ENCODE results near the gene MCTP1.
"Not testable (repeated sequence)": the region's sequence is repeated elsewhere in the genome, so short reads cannot be mapped to it uniquely, and the experiment has no call there.

The MCTP1 gene

DNA sequence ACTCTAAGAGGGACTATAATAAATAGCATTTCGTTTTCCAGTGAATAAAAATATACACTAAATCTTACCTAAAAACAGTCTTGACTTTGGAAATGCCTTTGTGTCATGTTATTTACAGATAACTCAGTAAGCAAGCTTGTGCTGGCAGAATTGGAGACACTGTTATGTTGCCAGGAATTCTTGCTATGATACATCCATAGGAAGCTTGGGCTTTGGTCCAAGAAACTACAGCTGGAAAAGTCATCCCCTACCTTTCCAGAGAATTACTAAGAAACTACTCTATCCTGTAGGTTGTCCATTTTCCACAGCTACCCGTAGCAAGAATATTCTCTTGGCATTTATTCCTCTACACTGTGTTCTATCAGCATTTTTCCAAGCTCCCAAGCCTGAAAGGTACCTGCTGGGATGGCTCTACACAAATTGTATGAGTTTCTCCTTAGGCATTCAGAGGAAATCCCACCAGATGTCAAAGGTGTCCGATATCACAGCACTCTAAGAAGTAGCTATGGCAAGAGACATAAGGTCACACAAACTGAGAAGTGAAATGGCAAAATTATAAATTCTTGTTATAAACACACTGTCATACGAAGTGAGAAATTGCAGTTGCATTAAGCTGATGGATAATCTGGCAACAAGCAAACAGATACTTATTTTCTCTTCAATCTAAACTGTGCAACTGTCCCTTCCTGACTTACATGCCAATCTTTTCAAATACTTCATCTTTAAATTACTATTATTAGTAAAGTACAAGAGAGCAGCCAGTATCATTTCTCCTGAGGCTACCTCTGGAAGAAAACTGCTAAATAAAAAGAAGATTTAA lies 68.5 kb downstream of the MCTP1 start:
- DNase-seq = no peak
- no peak for TF ChIP-seq CTCF (IDR thresholded peaks at IDR 0.05; ENCODE audit: low read depth, low read length, missing control alignments)
- Histone ChIP-seq H3K27ac (no peak overlapping the region), H3K36me3 (replicated peaks) (no peaks in the 10 kb centered on the region), H3K27me3 (replicated peaks) (no peaks in the 10 kb centered on the region), H3K4me3 (ENCODE audit: low read depth, low read length) (no peak overlapping the region)
- in situ Hi-C loops (cut with HindIII; ENCODE audit: low pct_ligation_motif_present, low sequenced_read_pairs) = no loop called here

DNA sequence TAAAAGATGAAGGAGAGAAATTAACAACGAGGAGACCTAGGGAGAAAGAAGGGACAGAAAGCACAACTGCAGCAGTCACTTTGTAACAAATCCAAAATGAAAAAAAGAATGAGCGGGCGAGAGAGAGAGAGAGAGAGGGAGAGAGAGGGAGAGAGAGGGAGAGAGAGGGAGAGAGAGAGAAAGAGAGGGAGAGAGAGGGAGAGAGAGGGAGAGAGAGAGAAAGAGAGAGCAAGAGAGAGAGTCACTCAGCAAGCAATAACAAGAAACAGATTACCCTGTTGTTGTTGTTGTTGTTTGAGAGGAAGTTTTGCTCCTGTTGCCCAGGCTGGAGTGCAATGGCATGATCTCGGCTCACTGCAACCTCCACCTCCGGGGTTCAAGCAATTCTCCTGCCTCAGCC lies 77.1 kb downstream of the MCTP1 start:
- not testable (repeated sequence) for DNase-seq

GRCh38 chr5:95194856-95195255 lies 90.0 kb downstream of the MCTP1 start:
- Histone ChIP-seq H3K4me3 (ENCODE audit: low read depth, low read length) (no peak overlapping the region), H3K27me3 (replicated peaks) (no peaks in the 10 kb centered on the region), H3K36me3 (replicated peaks) (no peaks in the 10 kb centered on the region), H3K27ac (no peak overlapping the region)
- DNase-seq = no peak
- in situ Hi-C loops (cut with HindIII; ENCODE audit: low pct_ligation_motif_present, low sequenced_read_pairs) = no loop called here
- TF ChIP-seq CTCF (IDR thresholded peaks at IDR 0.05; ENCODE audit: low read depth, low read length, missing control alignments) = no peak

More for the DNA sequence above, 77.1 kb downstream of the MCTP1 start:
- H3K36me3 ChIP-seq (replicated peaks); in situ Hi-C loops (cut with HindIII; ENCODE audit: low pct_ligation_motif_present, low sequenced_read_pairs); H3K27ac ChIP-seq; H3K4me3 ChIP-seq (ENCODE audit: low read depth, low read length); H3K27me3 ChIP-seq (replicated peaks): not testable (repeated sequence)

DNA sequence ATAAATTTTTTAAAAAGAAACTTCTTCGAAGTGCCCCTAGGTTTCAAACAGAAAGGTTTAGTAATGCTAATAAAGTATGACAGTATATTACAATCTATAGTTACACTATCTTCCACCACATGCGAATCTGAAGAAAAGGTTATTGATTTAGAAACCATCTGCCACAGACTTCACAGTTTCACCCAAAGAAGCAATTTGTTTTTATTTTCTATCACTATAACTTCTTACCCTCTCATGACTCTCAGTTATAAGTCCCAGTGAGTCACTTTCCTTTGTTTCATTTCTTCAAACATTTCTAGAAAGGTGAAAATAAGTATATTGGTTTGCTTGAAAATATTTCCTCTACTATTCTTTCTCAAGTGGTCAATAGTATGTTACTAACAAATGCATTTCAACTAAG lies 93.6 kb downstream of the MCTP1 start:
- Histone ChIP-seq H3K27me3 (replicated peaks) (no peaks in the 10 kb centered on the region), H3K36me3 (replicated peaks) (no peaks in the 10 kb centered on the region), H3K4me3 (ENCODE audit: low read depth, low read length) (no peak overlapping the region), H3K27ac (no peak overlapping the region)
- in situ Hi-C loops (cut with HindIII; ENCODE audit: low pct_ligation_motif_present, low sequenced_read_pairs) = no loop called here
- TF ChIP-seq CTCF (IDR thresholded peaks at IDR 0.05; ENCODE audit: low read depth, low read length, missing control alignments) = no peak
- DNase-seq = no peak

- no peak for DNase-seq
- Histone ChIP-seq H3K27me3 (replicated peaks) (no peaks in the 10 kb centered on the region), H3K36me3 (replicated peaks) (no peaks in the 10 kb centered on the region), H3K4me3 (ENCODE audit: low read depth, low read length) (no peak overlapping the region), H3K27ac (no peak overlapping the region)
- no peak for TF ChIP-seq CTCF (IDR thresholded peaks at IDR 0.05; ENCODE audit: low read depth, low read length, missing control alignments)
- in situ Hi-C loops (cut with HindIII; ENCODE audit: low pct_ligation_motif_present, low sequenced_read_pairs) = no loop called here
Measured at GRCh38 chr5:95184924-95185323, 100.0 kb downstream of the MCTP1 start.

- no peaks in the 10 kb centered on the region for H3K27me3 ChIP-seq (replicated peaks)
- H3K36me3 ChIP-seq (replicated peaks) = no peaks in the 10 kb centered on the region
- H3K4me3 ChIP-seq (ENCODE audit: low read depth, low read length) = no peak overlapping the region
- no peak overlapping the region for H3K27ac ChIP-seq
- no peak for TF ChIP-seq CTCF (IDR thresholded peaks at IDR 0.05; ENCODE audit: low read depth, low read length, missing control alignments)
- in situ Hi-C loops (cut with HindIII; ENCODE audit: low pct_ligation_motif_present, low sequenced_read_pairs) = no loop called here
- DNase-seq = no peak
Measured at GRCh38 chr5:95181644-95182043, 103.2 kb downstream of the MCTP1 start.

Data from brain microvascular endothelial cell (primary cell).